Measurements from ENCODE around the gene ANKRD66. TPM values are rescaled to one million over a fixed set of nuclear protein-coding genes. Genes with fewer than 3 reads are reported as not detected.

ANKRD66 gene
- total RNA-seq, 4 donors from 2014 or later = 2.3 TPM; not detected in 3

DNA sequence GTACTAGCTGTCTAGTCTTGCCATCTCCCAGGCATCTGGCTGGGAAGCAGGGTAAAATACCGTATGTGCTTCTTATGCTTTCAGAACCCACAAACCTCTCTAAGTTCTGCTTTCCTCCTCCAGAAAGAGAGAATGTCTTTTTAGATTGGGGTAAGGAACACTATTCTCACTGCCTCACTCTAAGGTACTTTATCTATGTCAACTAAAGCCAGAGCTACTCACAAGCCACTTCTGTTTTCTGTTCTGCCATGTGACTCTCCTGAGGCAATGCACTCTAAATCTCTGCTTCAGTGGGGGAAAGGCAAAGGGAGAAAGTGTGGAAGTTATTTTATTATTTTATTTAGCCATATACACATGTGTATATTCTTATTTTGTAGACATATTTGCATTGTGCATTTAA lies 62.1 kb downstream of the ANKRD66 start:
- no peak for DNase-seq
- TF ChIP-seq POLR2A (IDR thresholded peaks at IDR 0.05) = no peak
- TF ChIP-seq, protein P1, sequence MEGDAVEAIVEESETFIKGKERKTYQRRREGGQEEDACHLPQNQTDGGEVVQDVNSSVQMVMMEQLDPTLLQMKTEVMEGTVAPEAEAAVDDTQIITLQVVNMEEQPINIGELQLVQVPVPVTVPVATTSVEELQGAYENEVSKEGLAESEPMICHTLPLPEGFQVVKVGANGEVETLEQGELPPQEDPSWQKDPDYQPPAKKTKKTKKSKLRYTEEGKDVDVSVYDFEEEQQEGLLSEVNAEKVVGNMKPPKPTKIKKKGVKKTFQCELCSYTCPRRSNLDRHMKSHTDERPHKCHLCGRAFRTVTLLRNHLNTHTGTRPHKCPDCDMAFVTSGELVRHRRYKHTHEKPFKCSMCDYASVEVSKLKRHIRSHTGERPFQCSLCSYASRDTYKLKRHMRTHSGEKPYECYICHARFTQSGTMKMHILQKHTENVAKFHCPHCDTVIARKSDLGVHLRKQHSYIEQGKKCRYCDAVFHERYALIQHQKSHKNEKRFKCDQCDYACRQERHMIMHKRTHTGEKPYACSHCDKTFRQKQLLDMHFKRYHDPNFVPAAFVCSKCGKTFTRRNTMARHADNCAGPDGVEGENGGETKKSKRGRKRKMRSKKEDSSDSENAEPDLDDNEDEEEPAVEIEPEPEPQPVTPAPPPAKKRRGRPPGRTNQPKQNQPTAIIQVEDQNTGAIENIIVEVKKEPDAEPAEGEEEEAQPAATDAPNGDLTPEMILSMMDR (IDR thresholded peaks at IDR 0.05) = no peak
- Histone ChIP-seq H3K4me1 (no peaks in the 10 kb centered on the region), H3K4me3 (no peak overlapping the region), H3K9me3 (no peaks in the 10 kb centered on the region), H3K27me3 (no peaks in the 10 kb centered on the region), H3K27ac (no peak overlapping the region), H3K36me3 (no peaks in the 10 kb centered on the region)
- intact Hi-C loops (cut with DNase I; ENCODE audit: low total_unique reads) = no loop called here

Other genes starting within 250 kb of the ANKRD66 start
- gene CYP39A1, start 94.1 kb upstream of the ANKRD66 start, total RNA-seq = 10 to 100 TPM in 1 of 4 donors, 1 to 10 TPM in 3; 3.1 to 18.9 (median 3.9) TPM
- 10 to 100 TPM; 24.6 to 47.2 (median 33.3) TPM for gene SLC25A27, start 94.0 kb upstream of the ANKRD66 start, total RNA-seq
- gene TDRD6, start 59.0 kb upstream of the ANKRD66 start, total RNA-seq = 1 to 10 TPM in 2 of 4 donors, under 1 TPM in 2; under 0.01 to 1.5 (median 0.75) TPM
- 1 to 10 TPM in 1 of 4 donors, not detected in 3; 3.9 TPM for gene PLA2G7, start 11.6 kb upstream of the ANKRD66 start, total RNA-seq
- under 1 TPM in 1 of 4 donors, not detected in 3; under 0.01 TPM for gene MEP1A, start 46.5 kb downstream of the ANKRD66 start, total RNA-seq
- 10 to 100 TPM; 21.5 to 51.2 (median 35.9) TPM for gene ADGRF5, start 175.0 kb downstream of the ANKRD66 start, total RNA-seq

Measured in uterus (tissue), 4 donors.